ENCODE measurements around the gene USP13.

GRCh38 chr3:179837374-179837773, 184.5 kb downstream of the USP13 start:
- no peak for TF ChIP-seq CTCF (IDR thresholded peaks at IDR 0.05; ENCODE audit: poor library complexity)
- TF ChIP-seq EZH2 (IDR thresholded peaks at IDR 0.05; ENCODE audit: borderline replicate concordance) = no peak

Data from hepatocyte (in vitro differentiated cells).